Osteoblast (primary cell): ENCODE data around the gene POU2F2. TPM values are rescaled to one million over a fixed set of nuclear protein-coding genes. Genes with fewer than 3 reads are reported as not detected.
A peak's percentile ranks its signal among the peaks of the same experiment; 100 is the strongest.

Source experiments
- DNase-seq: peaks from one replicate; pipeline ENCODE4 v3.0.0; 2011; ENCODE audit warnings: low spot score, mixed read lengths; ENCODE audit not compliant: insufficient read length; ENCODE audit errors: missing footprints
- H2AFZ ChIP-seq: 2 replicates; pipeline ENCODE4 v1.6.0; 2011; ENCODE audit warnings: mild to moderate bottlenecking, low read length
- H3K27ac ChIP-seq: 2 replicates; pipeline ENCODE4 v1.5.1; 2011; ENCODE audit warnings: mild to moderate bottlenecking, low read depth, low read length, moderate library complexity
- H3K27me3 ChIP-seq: 2 replicates; pipeline ENCODE4 v1.6.0; 2012; ENCODE audit warnings: mild to moderate bottlenecking, control low read depth, inconsistent platforms, low read length, moderate library complexity; ENCODE audit not compliant: insufficient read depth
- H3K36me3 ChIP-seq: 2 replicates; pipeline ENCODE4 v1.5.1; 2011; ENCODE audit warnings: mild to moderate bottlenecking, low read length, control low read depth, moderate library complexity; ENCODE audit not compliant: insufficient read depth
- H3K4me1 ChIP-seq: 2 replicates; pipeline ENCODE4 v1.5.1; 2011; ENCODE audit warnings: mild to moderate bottlenecking, low read length, control low read depth, moderate library complexity; ENCODE audit not compliant: insufficient read depth
- H3K4me2 ChIP-seq: 2 replicates; pipeline ENCODE4 v1.6.0; 2011; ENCODE audit warnings: mild to moderate bottlenecking, low read length; ENCODE audit not compliant: insufficient read depth
- H3K4me3 ChIP-seq: fragments of 200-600 bp; sonication (generic); 3 replicates; pipeline ENCODE4 v1.5.1; 2012; ENCODE audit warnings: mild to moderate bottlenecking, low read length, inconsistent platforms; ENCODE audit not compliant: insufficient read depth
- H3K79me2 ChIP-seq: 2 replicates; pipeline ENCODE4 v1.6.0; 2012; ENCODE audit warnings: mild to moderate bottlenecking, low read length, control low read depth, inconsistent platforms; ENCODE audit not compliant: insufficient read depth
- H3K9me3 ChIP-seq: 2 replicates; pipeline ENCODE4 v1.5.1; 2011; ENCODE audit warnings: low read depth, low read length, control low read depth
- H4K20me1 ChIP-seq: 2 replicates; pipeline ENCODE4 v1.6.0; 2012; ENCODE audit warnings: mild to moderate bottlenecking, low read length, control low read depth; ENCODE audit not compliant: insufficient read depth
- total RNA-seq: library from RNA; depleted of rRNA; stranded (reverse); fragments of >200 nt; gene quantifications from 2 replicates; pipeline ENCODE4 v1.2.3, GENCODE V29; 2012
- TF ChIP-seq, protein P1 (sequence below): IDR thresholded peaks from 2 replicates; pipeline ENCODE4 v1.5.1; 2011; ENCODE audit warnings: mild to moderate bottlenecking, low read depth, low read length, moderate library complexity; ENCODE audit errors: extremely low read depth

POU2F2 gene
- total RNA-seq, 1 donor = under 0.01 TPM

GRCh38 chr19:42123765-42124164, 8.5 kb downstream of the POU2F2 start:
- H3K27ac ChIP-seq = no peak overlapping the region
- H3K4me2 ChIP-seq = no peak overlapping the region
- H4K20me1 ChIP-seq = no peaks in the 10 kb centered on the region
- DNase-seq = no peak
- H3K36me3 ChIP-seq = no peaks in the 10 kb centered on the region
- TF ChIP-seq, protein P1, sequence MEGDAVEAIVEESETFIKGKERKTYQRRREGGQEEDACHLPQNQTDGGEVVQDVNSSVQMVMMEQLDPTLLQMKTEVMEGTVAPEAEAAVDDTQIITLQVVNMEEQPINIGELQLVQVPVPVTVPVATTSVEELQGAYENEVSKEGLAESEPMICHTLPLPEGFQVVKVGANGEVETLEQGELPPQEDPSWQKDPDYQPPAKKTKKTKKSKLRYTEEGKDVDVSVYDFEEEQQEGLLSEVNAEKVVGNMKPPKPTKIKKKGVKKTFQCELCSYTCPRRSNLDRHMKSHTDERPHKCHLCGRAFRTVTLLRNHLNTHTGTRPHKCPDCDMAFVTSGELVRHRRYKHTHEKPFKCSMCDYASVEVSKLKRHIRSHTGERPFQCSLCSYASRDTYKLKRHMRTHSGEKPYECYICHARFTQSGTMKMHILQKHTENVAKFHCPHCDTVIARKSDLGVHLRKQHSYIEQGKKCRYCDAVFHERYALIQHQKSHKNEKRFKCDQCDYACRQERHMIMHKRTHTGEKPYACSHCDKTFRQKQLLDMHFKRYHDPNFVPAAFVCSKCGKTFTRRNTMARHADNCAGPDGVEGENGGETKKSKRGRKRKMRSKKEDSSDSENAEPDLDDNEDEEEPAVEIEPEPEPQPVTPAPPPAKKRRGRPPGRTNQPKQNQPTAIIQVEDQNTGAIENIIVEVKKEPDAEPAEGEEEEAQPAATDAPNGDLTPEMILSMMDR = no peak
- H3K9me3 ChIP-seq = no peaks in the 10 kb centered on the region
- H2AFZ ChIP-seq = no peak overlapping the region
- H3K79me2 ChIP-seq = no peaks in the 10 kb centered on the region
- peaks cover 20% of the 10 kb centered on the region for H3K4me1 ChIP-seq
- H3K4me3 ChIP-seq = no peak overlapping the region
- H3K27me3 ChIP-seq = no peaks in the 10 kb centered on the region

- Histone ChIP-seq H3K36me3 (no peaks in the 10 kb centered on the region), H3K4me3 (no peak overlapping the region), H3K9me3 (no peaks in the 10 kb centered on the region), H4K20me1 (no peaks in the 10 kb centered on the region), H3K27me3 (no peaks in the 10 kb centered on the region), H3K4me2 (no peak overlapping the region), H3K79me2 (no peaks in the 10 kb centered on the region), H3K4me1 (peaks cover 20% of the 10 kb centered on the region), H3K27ac (no peak overlapping the region), H2AFZ (no peak overlapping the region)
- TF ChIP-seq, protein P1 = no peak
- DNase-seq = peak; percentile 83
Observed at GRCh38 chr19:42122691-42123607, 9.3 kb downstream of the POU2F2 start.

GRCh38 chr19:42121656-42122069, 10.6 kb downstream of the POU2F2 start:
- Histone ChIP-seq H3K27ac (peak overlapping the region; percentile 61), H3K36me3 (no peaks in the 10 kb centered on the region), H4K20me1 (no peaks in the 10 kb centered on the region), H3K4me3 (no peak overlapping the region), H3K4me1 (peaks cover 20% of the 10 kb centered on the region), H3K79me2 (no peaks in the 10 kb centered on the region), H3K4me2 (peak overlapping the region; percentile 61), H3K27me3 (no peaks in the 10 kb centered on the region), H3K9me3 (no peaks in the 10 kb centered on the region), H2AFZ (peak overlapping the region; percentile 76)
- peak; percentile 99 for DNase-seq
- TF ChIP-seq, protein P1 = no peak

- Histone ChIP-seq H3K79me2 (no peaks in the 10 kb centered on the region), H2AFZ (peak overlapping the region; percentile 76), H3K9me3 (no peaks in the 10 kb centered on the region), H3K4me3 (no peak overlapping the region), H3K4me1 (peaks cover 20% of the 10 kb centered on the region), H4K20me1 (no peaks in the 10 kb centered on the region), H3K27ac (peak overlapping the region; percentile 46), H3K36me3 (no peaks in the 10 kb centered on the region), H3K27me3 (no peaks in the 10 kb centered on the region), H3K4me2 (peak overlapping the region; percentile 61)
- TF ChIP-seq, protein P1 = no peak
- DNase-seq = no peak
Observed at GRCh38 chr19:42121036-42121621, 11.1 kb downstream of the POU2F2 start.
